ENCODE measurements around the gene SLAIN1. TPM values are rescaled to one million over a fixed set of nuclear protein-coding genes. Genes with fewer than 3 reads are reported as not detected.

Gene SLAIN1
- total and polyA plus RNA-seq, 2 of the 8 experiments (the other 6 are each of a cell fraction or from before 2014, with no cell fraction given) = 35.0 to 37.7 TPM

DNA sequence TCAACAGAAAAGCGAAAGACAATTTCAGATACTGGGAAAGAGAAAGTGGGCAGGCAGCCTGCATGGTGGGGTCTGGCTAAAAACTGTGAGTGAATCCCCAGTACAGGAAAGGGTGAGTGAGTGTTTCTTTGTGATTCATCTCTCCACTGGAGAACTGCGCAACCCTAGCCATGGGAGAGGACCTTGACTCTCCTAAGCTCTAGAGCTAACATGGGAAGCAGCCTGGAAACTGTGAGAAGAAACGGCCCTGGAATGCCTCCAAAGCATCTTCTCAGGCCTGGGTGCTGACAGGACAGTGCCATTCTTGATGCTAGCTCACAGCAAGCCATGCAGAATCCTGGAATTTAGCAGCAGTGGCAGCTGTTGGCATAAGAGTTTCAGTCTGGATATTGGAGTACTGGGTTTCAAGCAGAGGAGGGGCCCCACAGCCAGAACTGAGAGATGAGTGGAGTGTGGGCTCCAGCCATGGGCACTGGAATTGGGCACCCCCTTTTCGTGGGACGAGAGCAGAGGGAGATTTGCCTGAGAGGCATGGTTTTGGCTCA is 18.7 kb upstream of the SLAIN1 start:
- no peak overlapping the region for H4K5ac ChIP-seq (ENCODE audit: insufficient read length, low read depth, low read length)
- H2BK12ac ChIP-seq (ENCODE audit: low read depth, low read length) = peak overlapping the region; percentile 68; the same call in 1 of the 2 replicates
- no peak overlapping the region for H3K18ac ChIP-seq (ENCODE audit: extremely low read depth, low read length)
- peaks cover 0 to 2% (median 0%) of the 10 kb centered on the region in 4 experiments; a peak in 2 of 7 replicates for H3K4me1 ChIP-seq (replicated peaks in 1 of 4; ENCODE audit: control insufficient read depth in 3 of 4, insufficient read depth in 4 of 4, low read length in 3 of 4)
- no peak overlapping the region for H3K4me2 ChIP-seq (ENCODE audit: insufficient read depth in 1 of 2, low read depth in 2 of 2, low read length in 2 of 2)
- no peak overlapping the region for H2BK120ac ChIP-seq (replicated peaks; ENCODE audit: low read depth, low read length)
- H2AFZ ChIP-seq (ENCODE audit: low read length) = peak overlapping the region; percentile 87; the same call in 1 of the 2 replicates
- H3K79me1 ChIP-seq (ENCODE audit: low read depth, low read length) = no peaks in the 10 kb centered on the region
- ChIA-PET CTCF (ENCODE audit: partially characterized antibody) (interaction anchor here (0.6 to 0.7 kb wide), 2 partner anchors 86 to 307 kb away, joined by 3 read pairs; no protein-coding TSS in a partner anchor), POLR2A (ENCODE audit: partially characterized antibody) (no interaction called here)
- no peak overlapping the region for H3K27ac ChIP-seq (ENCODE audit: low read depth, low read length)
- H3K23me2 ChIP-seq (ENCODE audit: low read depth, low read length) = no peaks in the 10 kb centered on the region
- TF ChIP-seq ASH2L (IDR thresholded peaks at IDR 0.05; ENCODE audit: low read length) (no peak), MAFK (IDR thresholded peaks at IDR 0.05; ENCODE audit: low read depth, low read length) (no peak), GTF2F1 (IDR thresholded peaks at IDR 0.05; ENCODE audit: borderline replicate concordance, low read depth, low read length) (no peak), BACH1 (IDR thresholded peaks at IDR 0.05; ENCODE audit: low read length) (no peak), RNF2 (IDR thresholded peaks at IDR 0.05; ENCODE audit: borderline replicate concordance, low read depth, low read length, missing control alignments, poor library complexity, severe bottlenecking) (no peak)
- H3K9ac ChIP-seq (replicated peaks in 1 of 4; ENCODE audit: extremely low read depth in 1 of 4, low read depth in 3 of 4, low read length in 3 of 4) = no peak overlapping the region
- no peak overlapping the region for H4K91ac ChIP-seq (replicated peaks; ENCODE audit: insufficient read length, low read length)
- no peak overlapping the region for H2BK15ac ChIP-seq (ENCODE audit: low read length)
- no peaks in the 10 kb centered on the region for H3K79me2 ChIP-seq (ENCODE audit: control insufficient read depth in 1 of 2, insufficient read depth in 2 of 2, low read length in 2 of 2)
- no peak overlapping the region for H2AK5ac ChIP-seq (ENCODE audit: low read depth, low read length)
- no peaks in the 10 kb centered on the region for H3K27me3 ChIP-seq (replicated peaks in 1 of 4; ENCODE audit: control insufficient read depth in 3 of 4, extremely low read depth in 1 of 4, insufficient read depth in 3 of 4, low read length in 3 of 4)
- H2BK5ac ChIP-seq (ENCODE audit: low read depth, low read length) = no peak overlapping the region
- H3K14ac ChIP-seq (ENCODE audit: insufficient read length) = no peak overlapping the region
- DNase-seq (ENCODE audit: low read depth in 1 of 2, low spot score in 2 of 2) (no peak), FAIRE-seq (no peak)
- H3K4ac ChIP-seq (replicated peaks; ENCODE audit: insufficient read length, low read depth, low read length) = no peak overlapping the region
- no peak overlapping the region for H4K8ac ChIP-seq (ENCODE audit: extremely low read depth, insufficient read depth, low read length)
- no peak overlapping the region for H3K4me3 ChIP-seq (ENCODE audit: extremely low read depth in 1 of 4, insufficient read depth in 2 of 4, low read depth in 3 of 4, low read length in 4 of 4)
- no peak overlapping the region for H3K23ac ChIP-seq (ENCODE audit: insufficient read length)
- H4K20me1 ChIP-seq (replicated peaks in 1 of 2; ENCODE audit: control insufficient read depth in 1 of 2, insufficient read depth in 2 of 2, low read length in 2 of 2) = no peaks in the 10 kb centered on the region
- no peak overlapping the region for H3K56ac ChIP-seq (replicated peaks; ENCODE audit: insufficient read length, low read depth, low read length)
- H3K9me3 ChIP-seq (ENCODE audit: insufficient read depth in 2 of 2, low read depth in 1 of 2, low read length in 1 of 2) = no peaks in the 10 kb centered on the region
- no peaks in the 10 kb centered on the region for H3K36me3 ChIP-seq (ENCODE audit: control insufficient read depth in 2 of 4, insufficient read depth in 4 of 4, low read length in 3 of 4)
- 75% methylated on average over 5 of the region's 5 CpGs; no CpG with 5 or more reads in 1 of the 2 experiments for WGBS, 2 experiments (ENCODE audit: extremely low coverage in 1 of 2, insufficient coverage in 1 of 2, insufficient read length in 1 of 2, insufficient replicate concordance in 2 of 2, low coverage in 1 of 2, low lambda C conversion rate in 2 of 2, missing lambda C conversion rate in 1 of 2)
- no peak overlapping the region for H2BK20ac ChIP-seq (ENCODE audit: low read length)

Measured in H1 (cell line).